Activated T-helper 2 cell treated with anti-CD3 and anti-CD28 coated beads, Interferon-gamma antibody, Interleukin-2, Interleukin-4, amounts not matched to agents 10 μg/mL and 5 μg/mL and 100 μg/mL, durations not matched to agents 14 hours and 24 hours and 36 hours (primary cell): Measurements from ENCODE around the gene FRY. TPM values are rescaled to one million over a fixed set of nuclear protein-coding genes. Genes with fewer than 3 reads are reported as not detected.
A peak's percentile ranks its signal among the peaks of the same experiment; 100 is the strongest.

ENCODE experiments used
- DNase-seq: peaks from one replicate; pipeline ENCODE4 v3.0.0; 2021; ENCODE audit warnings: low spot score
- H3K27ac Mint-ChIP-seq: one replicate; pipeline ENCODE4 v1.8.0; 2021; ENCODE audit warnings: mixed read lengths
- H3K27me3 Mint-ChIP-seq: one replicate; pipeline ENCODE4 v1.8.0; 2021; ENCODE audit warnings: low read depth, mixed read lengths
- H3K36me3 Mint-ChIP-seq: one replicate; pipeline ENCODE4 v1.8.0; 2021; ENCODE audit warnings: low read depth, mixed read lengths
- H3K4me1 Mint-ChIP-seq: one replicate; pipeline ENCODE4 v1.8.0; 2021; ENCODE audit warnings: low read depth, mixed read lengths
- H3K4me3 Mint-ChIP-seq: one replicate; pipeline ENCODE4 v1.8.0; 2021; ENCODE audit warnings: low read depth, mild to moderate bottlenecking, moderate library complexity, mixed read lengths
- H3K9me3 Mint-ChIP-seq: one replicate; pipeline ENCODE4 v1.8.0; 2021; ENCODE audit warnings: mixed read lengths
- intact Hi-C: fragments of 100-400 bp; cut with micrococcal nuclease; formaldehyde crosslinking; loops from one replicate; pipeline ENCODE4 v1.15.1; 2023
- total RNA-seq: library from RNA; stranded (reverse); gene quantifications from 2 replicates; pipeline ENCODE4 v1.2.3, GENCODE V29; 2022

FRY gene
- total RNA-seq, 1 donor from 2014 or later, result 3.7 TPM

DNA sequence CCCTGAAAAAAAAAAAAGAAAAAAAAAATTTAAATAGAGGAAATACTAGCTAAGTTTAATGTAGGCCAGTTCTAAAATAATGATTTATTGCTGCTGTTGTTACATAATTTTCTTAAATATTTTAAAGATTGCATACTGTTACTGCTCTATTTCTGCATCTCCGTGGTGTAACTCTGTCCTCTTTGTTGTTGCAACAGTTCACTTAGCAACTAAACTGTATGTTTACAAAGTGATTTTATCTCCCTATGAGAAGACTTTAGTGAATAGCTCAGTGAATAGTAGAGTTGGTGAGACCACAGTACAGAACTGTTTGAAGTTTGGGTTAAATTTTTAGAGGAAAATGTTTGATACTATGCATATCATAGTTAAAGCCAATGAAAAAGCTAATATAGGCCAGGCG is 303.1 kb downstream of the FRY start:
- no peaks in the 10 kb centered on the region for H3K27me3 Mint-ChIP-seq
- intact Hi-C loops, result no loop called here
- no peak overlapping the region for H3K27ac Mint-ChIP-seq
- no peak overlapping the region for H3K4me3 Mint-ChIP-seq
- peaks cover 3% of the 10 kb centered on the region for H3K4me1 Mint-ChIP-seq
- DNase-seq, result no peak
- H3K9me3 Mint-ChIP-seq, result peaks cover 32% of the 10 kb centered on the region
- peaks cover 95% of the 10 kb centered on the region for H3K36me3 Mint-ChIP-seq

DNA sequence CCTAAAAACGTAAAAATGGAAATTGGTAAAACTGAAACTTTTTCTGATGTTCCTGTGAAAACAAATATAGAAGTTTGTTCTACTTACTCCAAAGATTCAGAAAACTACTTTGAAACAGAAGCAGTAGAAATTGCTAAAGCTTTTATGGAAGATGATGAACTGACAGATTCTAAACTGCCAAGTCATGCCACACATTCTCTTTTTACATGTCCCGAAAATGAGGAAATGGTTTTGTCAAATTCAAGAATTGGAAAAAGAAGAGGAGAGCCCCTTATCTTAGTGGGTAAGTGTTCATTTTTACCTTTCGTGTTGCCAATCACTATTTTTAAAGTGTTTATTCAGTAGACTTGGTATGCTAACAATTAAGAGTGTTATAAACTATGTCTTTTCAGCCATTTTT is 309.3 kb downstream of the FRY start:
- peaks cover 3% of the 10 kb centered on the region for H3K4me1 Mint-ChIP-seq
- intact Hi-C loops, result no loop called here
- no peak overlapping the region for H3K27ac Mint-ChIP-seq
- no peak overlapping the region for H3K4me3 Mint-ChIP-seq
- no peaks in the 10 kb centered on the region for H3K27me3 Mint-ChIP-seq
- DNase-seq, result no peak
- H3K9me3 Mint-ChIP-seq, result peaks cover 42% of the 10 kb centered on the region
- peaks cover 53% of the 10 kb centered on the region for H3K36me3 Mint-ChIP-seq

GRCh38 chr13:32347651-32348050 is 316.1 kb downstream of the FRY start:
- peaks cover 20% of the 10 kb centered on the region for H3K4me1 Mint-ChIP-seq
- intact Hi-C loops, result no loop called here
- peaks cover 44% of the 10 kb centered on the region for H3K36me3 Mint-ChIP-seq
- DNase-seq, result no peak
- no peaks in the 10 kb centered on the region for H3K9me3 Mint-ChIP-seq
- no peak overlapping the region for H3K4me3 Mint-ChIP-seq
- peak overlapping the region; percentile 79 for H3K27ac Mint-ChIP-seq
- no peaks in the 10 kb centered on the region for H3K27me3 Mint-ChIP-seq
